CD4-positive, alpha-beta T cell treated with Interleukin-10 for 1 hour (primary cell): ENCODE data around the gene EIF4E1B.

Source experiments
- DNase-seq: peaks from one replicate; pipeline ENCODE4 v3.0.0-alpha.2; 2020

EIF4E1B gene

GRCh38 chr5:176667637-176668036 lies 37.2 kb downstream of the EIF4E1B start:
- DNase-seq = no peak

- no peak for DNase-seq
Observed at GRCh38 chr5:176670449-176670848, 40.0 kb downstream of the EIF4E1B start.

- DNase-seq = no peak
Observed at GRCh38 chr5:176671399-176671798, 40.9 kb downstream of the EIF4E1B start.

- no peak for DNase-seq
Observed at GRCh38 chr5:176671890-176672747, 41.6 kb downstream of the EIF4E1B start.

GRCh38 chr5:176673651-176674583 lies 43.4 kb downstream of the EIF4E1B start:
- DNase-seq = no peak

GRCh38 chr5:176674799-176675198 lies 44.3 kb downstream of the EIF4E1B start:
- DNase-seq = no peak

GRCh38 chr5:176675676-176676360 lies 45.3 kb downstream of the EIF4E1B start:
- no peak for DNase-seq

- no peak for DNase-seq
Observed at GRCh38 chr5:176676361-176676824, 45.9 kb downstream of the EIF4E1B start.

GRCh38 chr5:176677209-176677939 lies 46.9 kb downstream of the EIF4E1B start:
- no peak for DNase-seq

GRCh38 chr5:176678584-176678983 lies 48.1 kb downstream of the EIF4E1B start:
- DNase-seq = no peak

GRCh38 chr5:176679365-176680225 lies 49.1 kb downstream of the EIF4E1B start:
- no peak for DNase-seq

GRCh38 chr5:176680226-176680563 lies 49.7 kb downstream of the EIF4E1B start:
- DNase-seq = no peak

- no peak for DNase-seq
Observed at GRCh38 chr5:176682016-176682531, 51.6 kb downstream of the EIF4E1B start.

GRCh38 chr5:176685010-176685409 lies 54.5 kb downstream of the EIF4E1B start:
- DNase-seq = no peak

GRCh38 chr5:176687247-176687646 lies 56.8 kb downstream of the EIF4E1B start:
- no peak for DNase-seq

- DNase-seq = no peak
Observed at GRCh38 chr5:176687881-176688280, 57.4 kb downstream of the EIF4E1B start.

- DNase-seq = no peak
Observed at GRCh38 chr5:176690911-176691310, 60.4 kb downstream of the EIF4E1B start.

- DNase-seq = no peak
Observed at GRCh38 chr5:176691524-176691923, 61.0 kb downstream of the EIF4E1B start.

GRCh38 chr5:176692326-176692725 lies 61.9 kb downstream of the EIF4E1B start:
- DNase-seq = no peak

- no peak for DNase-seq
Observed at GRCh38 chr5:176692839-176693476, 62.5 kb downstream of the EIF4E1B start.

- no peak for DNase-seq
Observed at GRCh38 chr5:176693477-176693851, 63.0 kb downstream of the EIF4E1B start.
